ENCODE measurements around the gene PDSS2. TPM values are rescaled to one million over a fixed set of nuclear protein-coding genes. Genes with fewer than 3 reads are reported as not detected.

Gene PDSS2
- total and polyA plus RNA-seq, 7 donors: 4.7 to 16.7 (median 9.3) TPM

- ATAC-seq (no peak), DNase-seq (no peak)
- Histone ChIP-seq H3K27me3 (ENCODE audit: insufficient read depth in 3 of 3, low read length in 2 of 3) (no peaks in the 10 kb centered on the region), H3K36me3 (ENCODE audit: insufficient read depth in 1 of 2, low read depth in 1 of 2) (no peaks in the 10 kb centered on the region), H3K4me3 (no peak overlapping the region), H3K9me3 (no peaks in the 10 kb centered on the region), H3K27ac (no peak overlapping the region), H3K4me1 (peaks cover 20% of the 10 kb centered on the region)
- TF ChIP-seq CTCF (IDR thresholded peaks at IDR 0.05): no peak
- intact Hi-C loops (cut with DNase I): no loop called here
Observed at GRCh38 chr6:107413966-107414645, 45.3 kb downstream of the PDSS2 start.

GRCh38 chr6:107411161-107411560, 48.2 kb downstream of the PDSS2 start:
- H3K27ac ChIP-seq: no peak overlapping the region
- H3K36me3 ChIP-seq (ENCODE audit: insufficient read depth in 1 of 2, low read depth in 1 of 2): no peaks in the 10 kb centered on the region
- H3K4me1 ChIP-seq: peaks cover 24% of the 10 kb centered on the region
- no peaks in the 10 kb centered on the region for H3K27me3 ChIP-seq (ENCODE audit: insufficient read depth in 3 of 3, low read length in 2 of 3)
- intact Hi-C loops (cut with DNase I): no loop called here
- no peak for ATAC-seq
- H3K9me3 ChIP-seq: no peaks in the 10 kb centered on the region
- H3K4me3 ChIP-seq: no peak overlapping the region
- no peak for TF ChIP-seq CTCF (IDR thresholded peaks at IDR 0.05)
- DNase-seq: no peak
- WGBS, 3 donors: 95 to 100% (median 96%) methylated on average over 3 of the region's 3 CpGs

- peaks cover 24% of the 10 kb centered on the region for H3K4me1 ChIP-seq
- 91 to 93% (median 93%) methylated on average over 2 of the region's 2 CpGs for WGBS, 3 donors
- no peaks in the 10 kb centered on the region for H3K36me3 ChIP-seq (ENCODE audit: insufficient read depth in 1 of 2, low read depth in 1 of 2)
- no peaks in the 10 kb centered on the region for H3K9me3 ChIP-seq
- ATAC-seq: no peak
- no peak overlapping the region for H3K4me3 ChIP-seq
- no peak for TF ChIP-seq CTCF (IDR thresholded peaks at IDR 0.05)
- no peaks in the 10 kb centered on the region for H3K27me3 ChIP-seq (ENCODE audit: insufficient read depth in 3 of 3, low read length in 2 of 3)
- intact Hi-C loops (cut with DNase I): no loop called here
- H3K27ac ChIP-seq: no peak overlapping the region
- DNase-seq: no peak
Observed at GRCh38 chr6:107409942-107410341, 49.4 kb downstream of the PDSS2 start.

- TF ChIP-seq CTCF (IDR thresholded peaks at IDR 0.05): no peak
- no peak overlapping the region for H3K4me3 ChIP-seq
- no peaks in the 10 kb centered on the region for H3K36me3 ChIP-seq (ENCODE audit: insufficient read depth in 1 of 2, low read depth in 1 of 2)
- ATAC-seq (no peak), DNase-seq (no peak)
- no peak overlapping the region for H3K27ac ChIP-seq
- H3K9me3 ChIP-seq: no peaks in the 10 kb centered on the region
- H3K27me3 ChIP-seq (ENCODE audit: insufficient read depth in 3 of 3, low read length in 2 of 3): no peaks in the 10 kb centered on the region
- peaks cover 14% of the 10 kb centered on the region for H3K4me1 ChIP-seq
- intact Hi-C loops (cut with DNase I): no loop called here
- 66 to 78% (median 76%) methylated on average over 3 of the region's 3 CpGs for WGBS, 3 donors
Observed at GRCh38 chr6:107408714-107409113, 50.6 kb downstream of the PDSS2 start.

GRCh38 chr6:107405002-107405401, 54.4 kb downstream of the PDSS2 start:
- DNase-seq: no peak
- H3K36me3 ChIP-seq (ENCODE audit: insufficient read depth in 1 of 2, low read depth in 1 of 2): no peaks in the 10 kb centered on the region
- H3K27ac ChIP-seq: no peak overlapping the region
- H3K4me3 ChIP-seq: no peak overlapping the region
- H3K27me3 ChIP-seq (ENCODE audit: insufficient read depth in 3 of 3, low read length in 2 of 3): no peaks in the 10 kb centered on the region
- no peak for TF ChIP-seq CTCF (IDR thresholded peaks at IDR 0.05)
- 80 to 83% (median 80%) methylated on average over 3 of the region's 3 CpGs for WGBS, 3 donors
- peaks cover 8% of the 10 kb centered on the region for H3K9me3 ChIP-seq
- H3K4me1 ChIP-seq: peaks cover 11% of the 10 kb centered on the region
- ATAC-seq: no peak
- intact Hi-C loops (cut with DNase I): no loop called here
